Amygdala (tissue), 56 donors: ENCODE results near the gene PEMT.

Source experiments
- DNase-seq, 56 donors: peaks; one replicate each; lab custom pipeline; 2025; lab: John Stamatoyannopoulos, UW

The PEMT gene

GRCh38 chr17:17572010-17572785 is 19.3 kb downstream of the PEMT start:
- no peak for DNase-seq

- no peak for DNase-seq
Observed at GRCh38 chr17:17570798-17571716, 20.5 kb downstream of the PEMT start.

GRCh38 chr17:17570140-17570797 is 21.2 kb downstream of the PEMT start:
- peak in 16 of 56 donors; percentile 5 to 47 (median 22) for DNase-seq

GRCh38 chr17:17569691-17570090 is 21.8 kb downstream of the PEMT start:
- no peak for DNase-seq

- peak in 24 of 56 donors; percentile 4 to 59 (median 22) for DNase-seq
Observed at GRCh38 chr17:17568772-17569195, 22.7 kb downstream of the PEMT start.

- peak in 49 of 56 donors; percentile 21 to 86 (median 64) for DNase-seq
Observed at GRCh38 chr17:17567631-17568030, 23.9 kb downstream of the PEMT start.

GRCh38 chr17:17566896-17567513 is 24.5 kb downstream of the PEMT start:
- peak in 3 of 56 donors; percentile 53 to 73 (median 67) for DNase-seq

- DNase-seq, result no peak
Observed at GRCh38 chr17:17565471-17566339, 25.8 kb downstream of the PEMT start.

GRCh38 chr17:17564896-17565295 is 26.6 kb downstream of the PEMT start:
- no peak for DNase-seq

- DNase-seq, result no peak
Observed at GRCh38 chr17:17564323-17564722, 27.2 kb downstream of the PEMT start.

GRCh38 chr17:17563530-17563929 is 28.0 kb downstream of the PEMT start:
- DNase-seq, result no peak

GRCh38 chr17:17562146-17562511 is 29.4 kb downstream of the PEMT start:
- DNase-seq, result no peak

GRCh38 chr17:17561408-17562145 is 29.9 kb downstream of the PEMT start:
- DNase-seq, result peak in 4 of 56 donors; percentile 6 to 19 (median 17)

- DNase-seq, result no peak
Observed at GRCh38 chr17:17560975-17561374, 30.5 kb downstream of the PEMT start.

GRCh38 chr17:17560167-17560566 is 31.3 kb downstream of the PEMT start:
- no peak for DNase-seq

- DNase-seq, result no peak
Observed at GRCh38 chr17:17559164-17559563, 32.3 kb downstream of the PEMT start.

- DNase-seq, result no peak
Observed at GRCh38 chr17:17558431-17558830, 33.1 kb downstream of the PEMT start.

- peak in 22 of 56 donors; percentile 10 to 73 (median 32) for DNase-seq
Observed at GRCh38 chr17:17557796-17558195, 33.7 kb downstream of the PEMT start.

GRCh38 chr17:17556671-17557070 is 34.8 kb downstream of the PEMT start:
- DNase-seq, result no peak
